KBM-7 (cell line): ENCODE measurements around the gene FAM237A.
A peak's percentile ranks its signal among the peaks of the same experiment; 100 is the strongest.

Experiments
- DNase-seq: peaks from one replicate; pipeline ENCODE4 v3.0.0-alpha.2; 2015
- in situ Hi-C: fragments of 300-500 bp; cut with MboI; formaldehyde crosslinking; loops from 2 replicates; pipeline ENCODE4 v1.14.3; 2020; ENCODE audit warnings: low sequenced_read_pairs, low pct_unique_long_range_greater_than_20kb, mixed read lengths

The FAM237A gene

GRCh38 chr2:206670531-206671319 is 28.4 kb downstream of the FAM237A start:
- in situ Hi-C loops: loop anchor here (25.0 kb wide), 1 partner anchor 792 kb away; no protein-coding TSS in a partner anchor
- no peak for DNase-seq

GRCh38 chr2:206683546-206683945 is 41.3 kb downstream of the FAM237A start:
- in situ Hi-C loops: no loop called here

GRCh38 chr2:206688453-206688852 is 46.2 kb downstream of the FAM237A start:
- in situ Hi-C loops: no loop called here
- no peak for DNase-seq

More at GRCh38 chr2:206683546-206683945, 41.3 kb downstream of the FAM237A start:
- DNase-seq: no peak

GRCh38 chr2:206688990-206689389 is 46.7 kb downstream of the FAM237A start:
- in situ Hi-C loops: no loop called here
- no peak for DNase-seq

- in situ Hi-C loops: no loop called here
- no peak for DNase-seq
Measured at GRCh38 chr2:206692971-206693370, 50.7 kb downstream of the FAM237A start.

GRCh38 chr2:206693399-206694137 is 51.3 kb downstream of the FAM237A start:
- in situ Hi-C loops: no loop called here
- DNase-seq: peak; percentile 65

GRCh38 chr2:206696910-206697309 is 54.6 kb downstream of the FAM237A start:
- in situ Hi-C loops: no loop called here
- DNase-seq: no peak

- DNase-seq: no peak
- in situ Hi-C loops: no loop called here
Measured at GRCh38 chr2:206698811-206699210, 56.5 kb downstream of the FAM237A start.
